GM18520 (cell line): ENCODE data around the gene ANXA5.
"Not testable (repeated sequence)": the region's sequence is repeated elsewhere in the genome, so short reads cannot be mapped to it uniquely, and the experiment has no call there.

Source experiments
- ATAC-seq: cut with Tn5 transposase; IDR thresholded peaks from one replicate; pipeline ENCODE4 v1.9.1; 2021; ENCODE audit not compliant: unreplicated experiment

The ANXA5 gene

DNA sequence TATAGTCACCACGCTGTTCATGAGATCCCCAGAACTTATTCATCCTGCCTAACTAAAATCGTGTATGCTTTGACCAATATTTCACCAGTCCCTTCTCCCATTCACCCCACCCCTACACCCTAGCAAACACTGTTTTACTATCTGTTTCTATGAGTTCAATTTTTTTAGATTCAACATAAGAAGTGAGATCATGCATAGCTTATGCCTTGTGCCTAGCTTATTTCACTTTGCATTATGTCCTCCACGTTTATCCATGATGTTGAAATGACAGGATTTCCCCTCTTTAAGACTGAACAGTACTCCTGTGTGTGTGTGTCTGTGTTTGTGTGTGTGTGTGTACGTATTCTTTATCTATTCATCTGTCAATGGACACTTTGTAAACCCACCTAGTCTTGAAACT is 16.8 kb downstream of the ANXA5 start:
- ATAC-seq: no peak

DNA sequence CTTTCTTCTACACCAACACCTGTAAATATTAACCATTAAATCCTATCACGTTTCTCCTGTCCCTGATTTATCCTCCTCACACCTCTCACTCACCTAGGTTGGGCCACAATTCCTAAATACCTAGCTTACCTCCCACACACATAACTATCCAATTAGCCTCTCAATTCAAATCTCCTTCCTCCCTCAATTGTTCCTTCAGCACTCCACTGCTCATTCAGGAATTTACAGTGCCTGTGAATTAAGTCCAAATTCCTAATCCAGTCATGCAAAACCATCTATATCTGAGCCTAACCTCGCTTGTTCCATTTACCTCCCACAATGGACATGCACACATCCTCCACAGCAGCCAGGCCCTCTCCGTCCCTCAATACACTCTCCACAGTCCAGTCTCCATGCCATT is 17.5 kb downstream of the ANXA5 start:
- ATAC-seq: no peak

DNA sequence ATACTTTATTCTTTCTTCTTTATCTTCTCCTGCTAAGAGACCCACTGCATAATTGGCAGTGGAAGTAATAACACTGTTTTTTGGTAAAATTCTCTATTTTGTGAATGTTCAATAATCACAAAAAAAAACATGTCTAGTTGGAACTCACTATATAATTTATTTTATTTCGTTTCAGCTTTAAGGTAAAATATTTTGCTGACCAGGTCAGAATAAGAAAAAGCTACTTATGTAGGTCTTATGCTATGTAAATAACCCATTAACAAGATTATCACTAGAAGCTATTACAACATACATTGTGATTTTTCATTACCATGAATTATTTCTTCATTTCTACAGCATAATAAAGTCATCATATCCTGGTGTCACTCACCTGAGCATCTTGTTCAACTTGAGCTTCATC is 19.3 kb downstream of the ANXA5 start:
- ATAC-seq: no peak

DNA sequence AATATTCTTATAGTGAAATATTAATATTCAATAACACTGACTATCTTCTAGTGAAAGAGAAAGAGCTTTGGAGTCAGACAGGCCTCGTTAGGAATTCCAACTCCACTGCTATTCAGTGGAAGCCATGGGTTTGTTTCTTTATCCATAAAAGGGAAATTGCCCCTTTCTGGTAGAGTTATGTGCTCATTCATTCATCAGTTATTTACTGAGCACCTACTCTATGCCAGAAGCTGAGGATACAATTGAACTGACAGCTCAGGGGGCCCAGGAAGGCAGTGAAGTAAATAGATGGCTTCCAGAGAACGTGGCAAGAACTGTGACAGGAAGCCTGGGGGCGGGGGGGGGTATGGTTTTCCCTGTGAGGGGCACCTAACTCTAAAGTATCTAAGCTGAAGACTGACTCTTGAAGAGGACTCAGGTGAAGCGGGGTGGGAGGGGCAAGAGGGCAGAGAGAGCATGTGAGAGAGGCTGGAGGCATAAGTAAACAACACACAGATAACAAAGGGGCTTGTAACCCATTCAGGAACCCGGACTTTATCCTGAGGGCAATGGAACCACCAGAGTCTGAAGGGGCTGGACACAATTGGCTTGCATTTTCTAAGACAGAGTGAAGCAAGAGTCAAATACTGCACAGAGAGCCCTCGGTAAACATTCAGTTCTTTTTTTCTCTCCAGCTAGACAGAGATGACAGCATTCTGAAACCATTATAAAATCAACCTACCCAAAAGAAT is 20.3 kb downstream of the ANXA5 start:
- no peak for ATAC-seq

DNA sequence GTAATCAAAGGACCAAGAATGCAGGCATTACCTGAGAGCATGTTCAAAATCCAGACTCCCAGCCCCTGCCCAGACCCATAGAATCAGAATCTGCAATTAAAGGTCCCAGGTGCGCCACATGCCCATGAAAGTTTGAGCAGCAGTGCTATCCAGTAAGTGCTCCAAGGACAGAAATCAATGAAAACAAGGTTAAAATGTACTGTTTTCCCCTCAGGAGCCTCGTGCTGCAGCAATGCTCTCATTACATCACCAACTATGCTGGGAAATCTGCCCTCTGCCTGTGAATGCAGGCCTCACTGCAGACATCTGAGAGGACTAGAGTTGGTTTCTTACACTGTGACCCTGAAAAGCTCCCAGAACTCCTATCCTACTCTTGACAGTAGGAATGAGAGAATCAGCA is 21.1 kb downstream of the ANXA5 start:
- ATAC-seq: no peak

DNA sequence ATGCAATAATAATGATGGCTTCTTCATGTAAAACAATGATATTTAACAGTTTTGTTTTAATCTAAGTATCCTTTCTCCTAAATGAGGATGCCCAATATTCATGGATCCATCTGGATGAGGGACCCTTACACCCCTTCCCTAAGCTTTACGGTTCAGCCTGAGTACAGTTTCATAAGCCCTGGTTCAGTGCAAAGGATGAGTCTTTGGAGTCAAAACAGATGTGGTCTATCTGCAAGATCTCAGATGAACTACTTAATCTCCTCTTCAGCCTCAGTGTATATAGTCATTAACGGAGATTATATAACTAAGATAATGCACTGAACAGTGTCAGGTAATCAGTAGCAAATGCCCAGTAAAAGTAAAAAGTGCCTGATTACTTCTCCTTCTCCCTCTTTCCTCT is 22.1 kb downstream of the ANXA5 start:
- no peak for ATAC-seq

GRCh38 chr4:121674191-121674590 is 22.6 kb downstream of the ANXA5 start:
- no peak for ATAC-seq

- no peak for ATAC-seq
Measured at GRCh38 chr4:121669163-121669550, 27.6 kb downstream of the ANXA5 start.

GRCh38 chr4:121668368-121669162 is 28.2 kb downstream of the ANXA5 start:
- no peak for ATAC-seq

- no peak for ATAC-seq
Measured at GRCh38 chr4:121666091-121666679, 30.6 kb downstream of the ANXA5 start.

DNA sequence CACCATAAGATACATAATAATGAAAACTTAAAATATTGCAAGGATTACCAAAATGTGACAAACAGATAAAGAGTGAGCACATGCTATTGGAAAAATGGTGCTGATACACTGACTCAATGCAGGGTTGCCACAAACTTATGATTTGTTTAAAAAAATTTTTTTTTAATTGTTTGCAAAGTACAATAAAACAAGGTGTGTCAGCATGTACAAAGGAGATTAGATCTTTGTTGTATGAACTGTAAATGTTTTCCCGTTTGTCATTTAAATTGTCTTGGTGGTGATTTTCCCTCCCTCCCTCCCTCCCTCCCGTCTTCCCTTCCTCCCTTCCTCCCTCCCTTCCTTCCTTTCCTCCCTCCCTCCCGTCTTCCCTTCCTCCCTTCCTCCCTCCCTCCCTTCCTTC is 31.4 kb downstream of the ANXA5 start:
- no peak for ATAC-seq

GRCh38 chr4:121662225-121662624 is 34.6 kb downstream of the ANXA5 start:
- no peak for ATAC-seq

DNA sequence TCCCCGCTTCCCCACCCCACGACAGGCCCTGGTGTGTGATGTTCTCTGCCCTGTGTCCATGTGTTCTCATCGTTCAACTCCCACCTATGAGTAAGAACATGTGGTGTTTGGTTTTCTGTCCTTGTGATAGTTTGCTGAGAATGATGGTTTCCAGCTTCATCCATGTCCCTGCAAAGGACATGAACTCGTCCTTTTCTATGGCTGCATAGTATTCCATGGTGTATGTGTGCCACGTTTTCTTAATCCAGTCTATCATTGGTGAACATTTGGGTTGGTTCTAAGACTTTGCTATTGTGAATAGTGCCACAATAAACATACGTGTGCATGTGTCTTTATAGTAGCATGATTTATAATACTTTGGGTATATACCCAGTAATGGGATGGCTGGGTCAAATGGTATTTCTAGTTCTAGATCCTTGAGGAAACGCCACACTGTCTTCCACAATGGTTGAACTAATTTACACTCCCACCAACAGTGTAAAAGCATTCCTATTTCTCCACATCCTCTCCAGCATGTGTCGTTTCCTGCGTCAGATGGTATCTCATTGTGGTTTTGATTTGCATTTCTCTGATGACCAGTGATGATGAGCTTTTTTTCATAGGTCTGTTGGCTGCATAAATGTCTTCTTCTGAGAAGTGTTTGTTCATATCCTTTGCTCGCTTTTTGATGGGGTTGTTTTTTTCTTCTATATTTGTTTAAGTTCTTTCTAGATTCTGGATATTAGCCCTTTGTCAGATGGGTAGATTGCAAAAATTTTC is 36.4 kb downstream of the ANXA5 start:
- not testable (repeated sequence) for ATAC-seq

DNA sequence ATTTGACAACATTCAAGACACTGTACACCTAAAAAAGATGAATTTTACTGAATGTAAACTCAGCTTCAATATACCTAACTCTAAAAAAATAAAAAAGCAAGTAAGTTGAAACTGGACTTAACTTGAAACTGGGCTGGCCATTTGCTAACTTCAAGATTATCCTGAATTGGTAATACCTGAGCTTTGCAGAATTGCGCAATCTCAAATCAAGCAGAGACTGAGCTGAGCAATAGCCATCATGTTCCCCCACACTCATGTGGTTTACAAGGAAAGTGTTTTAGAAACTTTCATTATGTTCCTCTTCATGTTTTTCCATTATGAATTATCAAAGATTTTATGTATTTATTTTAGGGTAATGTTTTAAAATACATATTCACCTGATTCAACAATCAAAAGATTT is 38.7 kb downstream of the ANXA5 start:
- no peak for ATAC-seq

DNA sequence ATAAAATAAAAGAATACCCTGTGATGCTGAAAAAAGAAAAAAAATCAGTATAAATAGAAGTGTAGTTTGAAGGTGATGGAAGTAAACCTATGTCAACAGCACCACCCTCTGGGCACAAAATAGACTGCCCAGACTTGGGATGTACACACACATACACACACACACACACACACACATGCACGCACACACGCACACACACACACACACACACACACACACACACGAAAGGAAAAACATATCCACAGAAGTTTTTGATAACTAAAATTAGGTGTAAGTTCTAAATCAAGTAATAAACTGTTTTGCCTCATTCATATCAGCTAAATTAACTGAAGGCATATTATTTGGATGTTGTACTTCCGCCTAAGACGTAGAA is 40.5 kb downstream of the ANXA5 start:
- no peak for ATAC-seq

DNA sequence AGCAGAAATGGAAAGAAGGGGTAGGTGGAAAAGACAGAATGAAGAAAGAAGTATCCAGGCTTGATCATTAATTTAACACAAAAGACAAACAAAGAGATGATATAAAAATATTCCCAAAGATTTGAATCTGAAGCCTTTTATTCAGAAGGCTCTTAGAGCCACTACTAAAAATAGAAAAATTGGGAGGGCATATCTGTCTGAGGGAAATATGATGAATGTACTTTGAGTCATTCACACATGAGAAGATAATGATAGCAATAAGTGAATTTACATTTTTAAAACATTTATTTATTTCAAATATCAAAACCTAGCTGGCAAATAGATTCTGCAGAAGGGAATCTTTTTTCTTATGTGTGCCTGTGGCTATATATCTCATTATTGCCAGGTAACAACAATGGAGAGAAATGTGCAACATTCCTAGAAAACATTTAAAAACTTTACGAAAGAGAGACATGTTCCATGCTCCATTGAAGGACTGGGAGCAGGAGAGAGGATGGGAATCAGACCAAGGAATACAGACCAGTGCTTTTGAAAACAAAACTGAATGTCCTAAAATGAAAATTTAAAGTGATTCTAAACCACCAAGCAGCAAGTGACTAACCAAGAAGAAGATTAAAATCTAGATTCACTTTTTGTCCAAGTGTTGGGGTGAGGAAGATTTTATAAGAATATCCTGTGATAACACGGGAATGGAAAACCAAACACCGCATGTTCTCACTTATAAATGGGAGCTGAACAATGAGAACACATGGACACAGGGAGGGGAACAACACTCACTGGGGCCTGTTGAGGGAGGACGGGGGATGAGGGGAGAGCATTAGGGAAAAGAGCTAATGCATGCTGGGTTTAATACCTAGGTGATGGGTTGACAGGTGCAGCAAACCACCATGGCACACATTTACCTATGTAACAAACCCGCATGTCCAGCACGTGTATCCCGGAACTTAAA is 41.2 kb downstream of the ANXA5 start:
- no peak for ATAC-seq

GRCh38 chr4:121654738-121655137 is 42.0 kb downstream of the ANXA5 start:
- peak; percentile 78 for ATAC-seq

- no peak for ATAC-seq
Measured at GRCh38 chr4:121653986-121654385, 42.8 kb downstream of the ANXA5 start.

GRCh38 chr4:121653214-121653613 is 43.6 kb downstream of the ANXA5 start:
- no peak for ATAC-seq

GRCh38 chr4:121651597-121651996 is 45.2 kb downstream of the ANXA5 start:
- no peak for ATAC-seq
